SK-N-SH treated with all-trans-retinoic acid at 6 μM for 48 hours (cell line): Measurements from ENCODE around the gene LIMCH1.

Source experiments
- ARNTL ChIP-seq: fragments of 450-650 bp; formaldehyde crosslinking; IDR thresholded peaks from 2 replicates; pipeline ENCODE4 v1.5.0; 2020; ENCODE audit warnings: low read depth, mild to moderate bottlenecking, moderate library complexity, borderline replicate concordance
- BACH2 ChIP-seq: fragments of 250-450 bp; sonication (Bioruptor Pico); IDR thresholded peaks from 2 replicates; pipeline ENCODE4 v1.9.0; 2021; ENCODE audit warnings: mild to moderate bottlenecking, borderline replicate concordance
- ESRRG ChIP-seq: fragments of 250-450 bp; sonication (Bioruptor Pico); IDR thresholded peaks from 2 replicates; pipeline ENCODE4 v1.6.1; 2021; ENCODE audit warnings: mild to moderate bottlenecking
- PATZ1 ChIP-seq: fragments of 250-450 bp; sonication (Bioruptor Pico); IDR thresholded peaks from 2 replicates; pipeline ENCODE4 v1.8.0; 2020; ENCODE audit warnings: mild to moderate bottlenecking, moderate library complexity, borderline replicate concordance
- PPARA ChIP-seq: fragments of 250-450 bp; sonication (Bioruptor Pico); IDR thresholded peaks from 2 replicates; pipeline ENCODE4 v1.5.0; 2020; ENCODE audit warnings: mild to moderate bottlenecking, borderline replicate concordance
- RARB ChIP-seq: fragments of 250-450 bp; sonication (Bioruptor Pico); IDR thresholded peaks from 2 replicates; pipeline ENCODE4 v1.8.0; 2021; ENCODE audit warnings: mild to moderate bottlenecking, moderate library complexity
- SNAI2 ChIP-seq: fragments of 250-450 bp; sonication (Bioruptor Pico); IDR thresholded peaks from 2 replicates; pipeline ENCODE4 v1.5.0; 2020; ENCODE audit warnings: mild to moderate bottlenecking, moderate library complexity
- TOX ChIP-seq: fragments of 250-450 bp; sonication (Bioruptor Pico); IDR thresholded peaks from 2 replicates; pipeline ENCODE4 v1.8.0; 2021; ENCODE audit warnings: mild to moderate bottlenecking, moderate library complexity, borderline replicate concordance
- ZFP3 ChIP-seq: fragments of 250-450 bp; sonication (Bioruptor Pico); IDR thresholded peaks from 2 replicates; pipeline ENCODE4 v1.5.0; 2020; ENCODE audit warnings: mild to moderate bottlenecking, moderate library complexity
- ZNF565 ChIP-seq: fragments of 450-650 bp; formaldehyde crosslinking; conservative IDR thresholded peaks from 2 replicates; pipeline ENCODE4 v1.5.0; 2020; ENCODE audit warnings: low read depth, mild to moderate bottlenecking, moderate library complexity

- no peak for TF ChIP-seq ZNF565 (CRISPR knock-in tag)
- TF ChIP-seq ARNTL (CRISPR knock-in tag) = no peak
- TF ChIP-seq ESRRG = no peak
- TF ChIP-seq ZFP3 (CRISPR knock-in tag) = no peak
- no peak for TF ChIP-seq PATZ1 (CRISPR knock-in tag)
- TF ChIP-seq TOX (CRISPR knock-in tag) = no peak
- no peak for TF ChIP-seq PPARA (CRISPR knock-in tag)
- TF ChIP-seq SNAI2 = no peak
- TF ChIP-seq RARB = no peak
- TF ChIP-seq BACH2 (CRISPR knock-in tag) = no peak
Measured at GRCh38 chr4:41719417-41719816, 181.5 kb downstream of the LIMCH1 start.
